K562 (cell line): ENCODE data around the gene EPX. TPM values are rescaled to one million over a fixed set of nuclear protein-coding genes. Genes with fewer than 3 reads are reported as not detected.

ENCODE experiments used
- ATAC-seq: fragments of 200-7000 bp; cut with Tn5 transposase; 3 replicates; pipeline ENCODE4 v1.9.1; 2020; ENCODE audit warnings: moderate library complexity
- BruUV-seq: library from RNA; stranded (reverse); fragments of 400-500 nt; replicated peaks from 2 replicates; lab custom pipeline; 2021; lab: Mats Ljungman, UMichigan
- CTCF ChIA-PET: fragments of 300-600 bp; formaldehyde crosslinking; extraction: SDS; loops from one replicate; lab custom pipeline; 2021; ENCODE audit warnings: low intra/inter-chr PET ratio; lab: Yijun Ruan, JAX
- POLR2A ChIA-PET: fragments of 300-600, 350-650 bp; sonication (Branson Sonifier 250); formaldehyde crosslinking; extraction: SDS; loops from one replicate; lab custom pipeline; 2021; ENCODE audit warnings: antibody characterized with exemption, inconsistent platforms; lab: Yijun Ruan, JAX
- DNase-seq, 4 experiments: peaks; one replicate each; pipeline versions ENCODE4 v3.0.0 to v3.0.0-alpha.2; 2011 to 2018; ENCODE audit warnings: low spot score in 3 of 4, mixed read lengths in 3 of 4; ENCODE audit errors: extremely low read depth in 1 of 4
- FAIRE-seq: peaks from 2 replicates; lab custom pipeline; 2011; peaks lifted over from hg19 to GRCh38; lab: Jason Lieb, UNC
- H2AFZ ChIP-seq: 2 replicates; pipeline ENCODE4 v1.6.0; 2011; ENCODE audit warnings: low read depth, low read length, control low read depth, inconsistent platforms
- H3K27ac ChIP-seq: fragments of 200-600 bp; 3 replicates; pipeline ENCODE4 v1.8.0; 2011; ENCODE audit warnings: low read depth, mild to moderate bottlenecking, control low read depth, inconsistent platforms, low read length, moderate library complexity, mixed read lengths; ENCODE audit errors: extremely low read depth
- H3K27me3 ChIP-seq, 2 experiments: fragments of 300-600 bp in 1 of 2; 2 replicates in 1 of 2; 3 replicates in 1 of 2; pipeline versions ENCODE4 v1.6.0 to v1.8.0; 2011; ENCODE audit warnings: inconsistent platforms in 2 of 2, low read length in 2 of 2, mild to moderate bottlenecking in 1 of 2, mixed read lengths in 1 of 2, moderate library complexity in 1 of 2; ENCODE audit not compliant: control insufficient read depth in 2 of 2, insufficient read depth in 2 of 2
- H3K36me3 ChIP-seq: fragments of 300-600 bp; 3 replicates; pipeline ENCODE4 v1.8.0; 2011; ENCODE audit warnings: mild to moderate bottlenecking, low read length, inconsistent platforms; ENCODE audit not compliant: control insufficient read depth, insufficient read depth
- H3K4me1 ChIP-seq, 2 experiments: fragments of 200-600 bp in 1 of 2; replicated peaks in 1 of 2; 2 replicates in 1 of 2; 3 replicates in 1 of 2; pipeline versions ENCODE4 v1.5.1 to v1.8.0; 2011; ENCODE audit warnings: inconsistent platforms in 2 of 2, low read length in 2 of 2, mild to moderate bottlenecking in 1 of 2, mixed read lengths in 1 of 2, moderate library complexity in 1 of 2; ENCODE audit not compliant: control insufficient read depth in 2 of 2, insufficient read depth in 2 of 2
- H3K4me2 ChIP-seq: 2 replicates; pipeline ENCODE4 v1.6.1; 2011; ENCODE audit warnings: low read length, control low read depth, inconsistent platforms, mixed read lengths; ENCODE audit not compliant: insufficient read depth
- H3K4me3 ChIP-seq: fragments of 200-600 bp; sonication (generic), shearing (Covaris generic); 2 replicates; pipeline ENCODE4 v1.5.1; 2016; ENCODE audit warnings: control low read depth, inconsistent platforms
- H3K79me2 ChIP-seq: fragments of 200-600 bp; 3 replicates; pipeline ENCODE4 v1.8.0; 2011; ENCODE audit warnings: low read length, inconsistent platforms; ENCODE audit not compliant: control insufficient read depth, insufficient read depth
- H3K9ac ChIP-seq, 2 experiments: 2 replicates each; pipeline versions ENCODE4 v1.6.0 to v1.6.1; 2011; ENCODE audit warnings: low read depth in 2 of 2, low read length in 2 of 2, control low read depth in 1 of 2, inconsistent platforms in 1 of 2, mild to moderate bottlenecking in 1 of 2, mixed read lengths in 1 of 2; ENCODE audit not compliant: insufficient read depth in 1 of 2
- H3K9me1 ChIP-seq: one replicate; pipeline ENCODE4 v1.6.0; 2011; ENCODE audit warnings: inconsistent platforms, mild to moderate bottlenecking, low read length, moderate library complexity; ENCODE audit not compliant: control insufficient read depth, insufficient read depth
- H3K9me3 ChIP-seq: replicated peaks from 2 replicates; pipeline ENCODE4 v1.5.1; 2011; ENCODE audit warnings: low read depth, low read length, inconsistent platforms; ENCODE audit not compliant: control insufficient read depth, insufficient read depth
- H4K20me1 ChIP-seq: replicated peaks from 2 replicates; pipeline ENCODE4 v1.6.1; 2011; ENCODE audit warnings: low read length, inconsistent platforms, mixed read lengths; ENCODE audit not compliant: control insufficient read depth, insufficient read depth
- BCLAF1 ChIP-seq, 2 experiments: fragments of 450-650 bp in 1 of 2; IDR thresholded peaks; 2 replicates each; pipeline ENCODE4 v1.6.1; 2011 to 2017; ENCODE audit warnings: low read depth in 2 of 2, antibody characterized with exemption in 1 of 2, borderline replicate concordance in 1 of 2, low read length in 1 of 2, mild to moderate bottlenecking in 1 of 2, mixed read lengths in 1 of 2; ENCODE audit not compliant: control insufficient read depth in 1 of 2
- BRD9 ChIP-seq: fragments of 450-650 bp; IDR thresholded peaks from 2 replicates; pipeline ENCODE4 v1.6.1; 2018; ENCODE audit warnings: low read depth; ENCODE audit not compliant: partially characterized antibody
- CBX1 ChIP-seq: sonication (generic); IDR thresholded peaks from 2 replicates; pipeline ENCODE4 v1.6.1; 2016; ENCODE audit warnings: antibody characterized with exemption, low read depth, mild to moderate bottlenecking
- CBX5 ChIP-seq: IDR thresholded peaks from 2 replicates; pipeline ENCODE4 v1.6.1; 2014; ENCODE audit warnings: low read depth, borderline replicate concordance
- DNMT1 ChIP-seq: fragments of 450-650 bp; IDR thresholded peaks from 2 replicates; pipeline ENCODE4 v1.6.1; 2016; ENCODE audit warnings: antibody characterized with exemption, mild to moderate bottlenecking
- E4F1 ChIP-seq: fragments of 250-450 bp; sonication (Bioruptor Pico); IDR thresholded peaks from 2 replicates; pipeline ENCODE4 v1.5.0; 2021; ENCODE audit warnings: mild to moderate bottlenecking, borderline replicate concordance
- ELF4 ChIP-seq: fragments of 450-650 bp; formaldehyde crosslinking; IDR thresholded peaks from 2 replicates; pipeline ENCODE4 v1.4.0; 2022; ENCODE audit warnings: missing genetic modification characterization
- FOXK1 ChIP-seq: sonication (generic); formaldehyde crosslinking; IDR thresholded peaks from 2 replicates; pipeline ENCODE4 v1.8.0; 2022; ENCODE audit warnings: missing genetic modification reagents, mild to moderate bottlenecking, borderline replicate concordance
- GTF2E2 ChIP-seq: fragments of 200-800 bp; sonication (Bioruptor generic); IDR thresholded peaks from 2 replicates; pipeline ENCODE4 v1.6.1; 2016; ENCODE audit warnings: missing genetic modification characterization, missing compliant biosample characterization
- POLR2G ChIP-seq: fragments of 200-400 bp; formaldehyde crosslinking; IDR thresholded peaks from 2 replicates; pipeline ENCODE4 v1.6.1; 2017; ENCODE audit warnings: low read depth, mild to moderate bottlenecking, antibody characterized with exemption, low read length, moderate library complexity
- PTRF ChIP-seq: fragments of 450-650 bp; IDR thresholded peaks from 2 replicates; pipeline ENCODE4 v1.6.1; 2016; ENCODE audit warnings: mild to moderate bottlenecking, missing genetic modification characterization, missing compliant biosample characterization
- ZNF124 ChIP-seq: sonication (generic); formaldehyde crosslinking; IDR thresholded peaks from 2 replicates; pipeline ENCODE4 v1.8.1; 2022; ENCODE audit warnings: missing genetic modification reagents
- ZNF717 ChIP-seq: fragments of 250-450 bp; sonication (Bioruptor Pico); IDR thresholded peaks from 2 replicates; pipeline ENCODE4 v1.5.0; 2021
- WGBS: fragments of 100-300 bp; shearing (Covaris generic); methylation state at CpG from one replicate; pipeline ENCODE4 v1.1.6; 2016; ENCODE audit warnings: low coverage, mixed read lengths; ENCODE audit not compliant: insufficient coverage; ENCODE audit errors: missing lambda C conversion rate; 5-methylcytosine and 5-hydroxymethylcytosine counted together
- in situ Hi-C: fragments of 300-500 bp; cut with MboI; formaldehyde crosslinking; loops from 4 replicates; pipeline ENCODE4 v1.15.0; 2018; ENCODE audit warnings: inconsistent platforms, mixed read lengths
- intact Hi-C: fragments of 100-400 bp; cut with micrococcal nuclease; formaldehyde crosslinking; loops from 2 replicates; pipeline ENCODE4 v1.14.2; 2022
- polyA plus RNA-seq, 8 experiments: library from polyadenylated mRNA; depleted of rRNA in 4 of 8; stranded (reverse) in 5 of 8; unstranded in 3 of 8; fragments of >200 nt; fragmentation: Nextera tagmentation in 2 of 8; fragmentation: Illumina TruSeq in 1 of 8; extraction: Ambion mirVana in 2 of 8; extraction: Trizol in 1 of 8; gene quantifications; 2 replicates each; pipeline versions ENCODE4 v1.2.1 to v1.2.3, GENCODE V29; 2011 to 2014; ENCODE audit warnings: inconsistent platforms in 1 of 8, missing spikeins in 1 of 8
- total RNA-seq, 7 experiments: library from RNA; depleted of rRNA in 6 of 7; stranded (reverse); fragments of >200 nt in 6 of 7; fragmentation: Illumina TruSeq in 2 of 7; extraction: Trizol in 2 of 7; gene quantifications; 2 replicates each; pipeline versions ENCODE4 v1.2.1 to v1.2.3, GENCODE V29; 2011 to 2021; ENCODE audit warnings: low replicate concordance in 1 of 7
- TF ChIP-seq, protein P1 (sequence below): fragments of 450-650 bp; IDR thresholded peaks from 2 replicates; pipeline ENCODE4 v1.6.1; 2016

EPX gene
- total and polyA plus RNA-seq, 9 of the 15 experiments (the other 6 are each of a cell fraction or from before 2014, with no cell fraction given): 0.07 to 0.33 (median 0.19) TPM; not detected in 3

GRCh38 chr17:58184308-58184985 lies 8.1 kb upstream of the EPX start:
- intact Hi-C loops: no loop called here
- TF ChIP-seq GTF2E2 (tag) (no peak), CBX5 (no peak), BRD9 (no peak), FOXK1 (no peak), E4F1 (no peak), ZNF717 (no peak), DNMT1 (no peak), POLR2G (no peak), BCLAF1 (IDR thresholded peaks at IDR 0.05; ENCODE audit: borderline replicate concordance in 1 of 2, control insufficient read depth in 1 of 2, low read depth in 2 of 2, low read length in 1 of 2) (no peak), PTRF (tag) (no peak), ELF4 (no peak), ZNF124 (CRISPR knock-in tag) (no peak), CBX1 (no peak)
- TF ChIP-seq, protein P1, sequence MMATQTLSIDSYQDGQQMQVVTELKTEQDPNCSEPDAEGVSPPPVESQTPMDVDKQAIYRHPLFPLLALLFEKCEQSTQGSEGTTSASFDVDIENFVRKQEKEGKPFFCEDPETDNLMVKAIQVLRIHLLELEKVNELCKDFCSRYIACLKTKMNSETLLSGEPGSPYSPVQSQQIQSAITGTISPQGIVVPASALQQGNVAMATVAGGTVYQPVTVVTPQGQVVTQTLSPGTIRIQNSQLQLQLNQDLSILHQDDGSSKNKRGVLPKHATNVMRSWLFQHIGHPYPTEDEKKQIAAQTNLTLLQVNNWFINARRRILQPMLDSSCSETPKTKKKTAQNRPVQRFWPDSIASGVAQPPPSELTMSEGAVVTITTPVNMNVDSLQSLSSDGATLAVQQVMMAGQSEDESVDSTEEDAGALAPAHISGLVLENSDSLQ: 0 out of 2 replicates have a peak, but pooled peaks have one; percentile 7

More at GRCh38 chr17:58184308-58184985, 8.1 kb upstream of the EPX start:
- ATAC-seq (peak; percentile 79), DNase-seq (peak; percentile 47 to 62 (median 56)), FAIRE-seq (peak; percentile 88)
- H3K36me3 ChIP-seq: no peaks in the 10 kb centered on the region
- peak overlapping the region in 1 of 2 experiments; percentile 70; a peak in 2 of 4 replicates for H3K9ac ChIP-seq
- H3K27ac ChIP-seq: peak overlapping the region; percentile 63; the same call in 2 of the 3 replicates
- peaks cover 30 to 36% of the 10 kb centered on the region in 2 experiments for H3K4me1 ChIP-seq
- in situ Hi-C loops: no loop called here
- no peak overlapping the region for H3K4me3 ChIP-seq
- H3K4me2 ChIP-seq: peak overlapping the region; percentile 50; the same call in 1 of the 2 replicates
- H4K20me1 ChIP-seq: no peaks in the 10 kb centered on the region
- H2AFZ ChIP-seq: peak overlapping the region; percentile 73
- ChIA-PET CTCF (no interaction called here), POLR2A (interaction anchor here (1.3 to 1.5 kb wide), 2 partner anchors 12 to 13 kb away, joined by 3 read pairs; no protein-coding TSS in a partner anchor)
- BruUV-seq: no TSS peak
- no peaks in the 10 kb centered on the region for H3K9me1 ChIP-seq
- H3K9me3 ChIP-seq: no peaks in the 10 kb centered on the region
- 31% methylated on average over 9 of the region's 10 CpGs for WGBS
- no peaks in the 10 kb centered on the region for H3K79me2 ChIP-seq
- H3K27me3 ChIP-seq: peaks cover 0 to 6% of the 10 kb centered on the region in 2 experiments; a peak in 1 of 5 replicates
